Measurements from ENCODE around the gene RASSF8.

Gene RASSF8

DNA sequence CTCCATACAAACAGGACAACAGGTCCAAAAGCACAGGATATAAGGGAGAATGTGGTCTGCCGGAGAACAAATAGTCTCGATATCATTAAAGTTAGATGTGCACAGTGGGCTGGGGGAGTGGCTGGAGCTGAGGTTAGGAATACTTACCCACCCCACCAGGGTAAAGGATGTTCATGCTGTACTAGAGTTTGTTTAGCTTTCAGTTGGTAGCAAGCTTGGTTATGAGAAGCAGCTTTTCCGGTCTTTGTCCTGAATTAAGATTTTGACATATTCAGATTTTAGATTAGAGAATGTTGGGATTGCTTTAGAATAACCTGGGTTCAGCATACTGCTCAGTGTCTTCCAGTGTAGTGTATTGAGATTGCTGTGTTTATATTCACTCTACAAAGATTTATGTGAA, 16.7 kb downstream of the RASSF8 start:
- no peak overlapping the region for H3K4me3 ChIP-seq (ENCODE audit: low read depth, low read length)
- no peak for TF ChIP-seq CTCF (IDR thresholded peaks at IDR 0.05; ENCODE audit: low read depth, low read length)

- H3K4me3 ChIP-seq (ENCODE audit: low read depth, low read length): no peak overlapping the region
- TF ChIP-seq CTCF (IDR thresholded peaks at IDR 0.05; ENCODE audit: low read depth, low read length): no peak
Observed at GRCh38 chr12:25975682-25976081, 17.2 kb downstream of the RASSF8 start.

DNA sequence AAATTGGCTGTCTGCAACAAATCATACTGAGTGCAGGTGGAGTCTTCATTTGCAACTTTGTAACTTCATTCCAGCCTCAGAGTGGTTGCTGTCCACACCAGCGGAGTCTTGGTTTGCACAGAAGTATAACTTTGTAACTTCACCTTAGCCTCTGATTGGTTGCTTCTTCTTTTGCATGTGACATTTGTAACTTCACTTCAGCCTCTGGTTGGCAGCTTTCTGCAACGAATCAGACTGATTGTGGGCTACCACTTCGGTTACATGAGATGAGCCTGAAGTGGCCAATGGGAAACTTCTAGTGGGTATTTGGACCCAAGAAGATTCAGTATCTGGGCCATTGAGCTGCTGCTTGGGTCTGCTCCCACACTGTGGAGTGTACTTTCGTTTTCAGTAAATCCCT, 17.8 kb downstream of the RASSF8 start:
- no peak overlapping the region for H3K4me3 ChIP-seq (ENCODE audit: low read depth, low read length)
- TF ChIP-seq CTCF (IDR thresholded peaks at IDR 0.05; ENCODE audit: low read depth, low read length): no peak

- no peak overlapping the region for H3K4me3 ChIP-seq (ENCODE audit: low read depth, low read length)
- TF ChIP-seq CTCF (IDR thresholded peaks at IDR 0.05; ENCODE audit: low read depth, low read length): no peak
Observed at GRCh38 chr12:25977047-25977446, 18.6 kb downstream of the RASSF8 start.

- TF ChIP-seq CTCF (IDR thresholded peaks at IDR 0.05; ENCODE audit: low read depth, low read length): no peak
Observed at GRCh38 chr12:25979059-25979458, 20.6 kb downstream of the RASSF8 start.

GRCh38 chr12:25979563-25979962, 21.1 kb downstream of the RASSF8 start:
- TF ChIP-seq CTCF (IDR thresholded peaks at IDR 0.05; ENCODE audit: low read depth, low read length): no peak
- H3K4me3 ChIP-seq (ENCODE audit: low read depth, low read length): no peak overlapping the region

More at GRCh38 chr12:25979059-25979458, 20.6 kb downstream of the RASSF8 start:
- no peak overlapping the region for H3K4me3 ChIP-seq (ENCODE audit: low read depth, low read length)

DNA sequence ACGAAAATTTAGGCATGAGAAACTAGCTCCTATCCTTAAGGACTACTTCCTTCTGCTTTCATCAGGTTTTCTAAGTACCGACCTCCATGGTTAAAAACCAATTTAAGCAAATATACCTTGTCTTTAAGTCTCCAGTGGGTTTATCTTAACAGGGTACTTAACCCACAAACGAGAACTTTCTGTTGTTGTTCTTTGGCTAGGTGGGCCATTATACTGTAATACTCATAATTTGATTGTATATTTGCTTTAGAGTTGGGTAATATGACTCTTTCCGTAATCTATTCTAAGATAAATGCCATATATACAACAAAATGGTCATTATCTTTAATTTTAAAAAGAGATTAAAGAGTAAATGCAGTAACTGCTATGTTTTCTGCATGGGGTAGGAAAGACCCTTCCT, 21.6 kb downstream of the RASSF8 start:
- H3K4me3 ChIP-seq (ENCODE audit: low read depth, low read length): no peak overlapping the region
- no peak for TF ChIP-seq CTCF (IDR thresholded peaks at IDR 0.05; ENCODE audit: low read depth, low read length)

All from WI38 (cell line).